ENCODE results near the gene TMEM263.

TMEM263 gene

DNA sequence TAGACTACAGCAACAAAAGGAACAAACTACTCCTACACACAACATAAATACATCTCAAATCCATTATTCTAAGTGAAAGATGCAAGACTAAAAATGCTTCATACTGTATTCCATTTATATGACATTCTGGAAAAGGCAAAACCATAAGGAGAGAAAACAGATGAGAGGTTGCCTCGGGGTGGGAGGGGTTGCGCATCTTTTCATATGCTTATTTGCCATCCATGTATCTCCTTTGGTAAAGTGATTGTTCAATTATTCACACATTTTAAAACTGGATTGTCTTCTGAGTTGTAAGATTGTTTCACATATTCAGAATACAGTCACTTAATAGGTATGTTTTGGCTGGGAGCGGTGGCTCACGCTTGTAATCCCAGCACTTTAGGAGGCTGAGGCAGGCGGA lies 5.1 kb upstream of the TMEM263 start:
- Histone ChIP-seq H3K27ac (ENCODE audit: low read length) (no peak overlapping the region), H3K4me1 (ENCODE audit: control insufficient read depth in 1 of 2, insufficient read depth in 2 of 2, low read length in 2 of 2) (peaks cover 0 to 6% of the 10 kb centered on the region in 2 donors), H3K27me3 (ENCODE audit: low read depth, low read length) (no peaks in the 10 kb centered on the region), H3K36me3 (ENCODE audit: control insufficient read depth in 1 of 2, insufficient read depth in 2 of 2, low read length in 2 of 2) (no peaks in the 10 kb centered on the region), H3K4me3 (ENCODE audit: low read depth in 1 of 2, low read length in 2 of 2) (no peak overlapping the region), H3K9me3 (ENCODE audit: control insufficient read depth in 1 of 2, low read length in 2 of 2) (no peaks in the 10 kb centered on the region)

DNA sequence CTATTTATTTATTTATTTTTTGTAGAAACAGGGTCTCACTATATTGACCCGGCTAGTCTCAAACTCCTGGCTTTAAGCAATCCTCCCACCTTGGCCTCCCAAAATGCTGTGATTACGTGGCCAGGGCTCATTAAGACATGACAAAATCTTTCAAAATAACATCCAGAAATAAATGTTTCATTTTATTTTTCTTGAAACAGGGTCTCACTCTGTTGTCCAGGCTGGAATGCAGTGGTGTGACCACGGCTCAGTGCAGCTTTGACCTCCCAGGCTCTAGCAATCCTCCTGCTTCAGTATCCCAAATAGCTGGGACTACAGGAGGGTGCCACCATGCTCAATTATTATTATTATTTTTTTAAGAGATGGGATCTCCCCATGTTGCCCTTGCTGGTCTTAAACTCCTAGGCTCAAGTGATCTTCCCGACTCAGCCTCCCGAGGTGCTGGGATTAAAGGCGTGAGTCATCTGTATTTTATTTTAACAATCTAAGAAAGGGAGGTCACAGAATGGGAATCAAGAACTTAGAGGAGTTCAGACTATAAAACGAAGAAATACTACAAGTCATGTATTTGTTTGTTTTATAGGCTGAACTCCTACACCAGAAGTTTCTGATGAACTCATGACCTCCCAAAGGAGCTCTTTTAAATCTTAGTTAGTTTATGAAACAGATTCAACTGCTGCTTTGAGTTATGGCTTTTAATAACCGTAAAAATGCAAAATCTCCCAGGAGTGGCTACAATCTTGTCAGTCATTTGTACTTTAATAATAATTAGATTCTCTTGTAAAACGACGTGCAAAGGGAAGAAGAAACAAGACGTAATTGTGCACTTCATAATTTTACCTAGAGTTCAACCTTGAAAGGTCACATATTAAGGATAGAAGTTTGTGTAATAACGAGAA lies 2.1 kb upstream of the TMEM263 start:
- Histone ChIP-seq H3K36me3 (ENCODE audit: control insufficient read depth in 1 of 2, insufficient read depth in 2 of 2, low read length in 2 of 2) (peaks cover 0 to 9% of the 10 kb centered on the region in 2 donors), H3K27ac (ENCODE audit: low read length) (no peak overlapping the region), H3K4me1 (ENCODE audit: control insufficient read depth in 1 of 2, insufficient read depth in 2 of 2, low read length in 2 of 2) (peaks cover 4 to 14% of the 10 kb centered on the region in 2 donors), H3K9me3 (ENCODE audit: control insufficient read depth in 1 of 2, low read length in 2 of 2) (no peaks in the 10 kb centered on the region), H3K27me3 (ENCODE audit: low read depth, low read length) (no peaks in the 10 kb centered on the region), H3K4me3 (ENCODE audit: low read depth in 1 of 2, low read length in 2 of 2) (no peak overlapping the region)

DNA sequence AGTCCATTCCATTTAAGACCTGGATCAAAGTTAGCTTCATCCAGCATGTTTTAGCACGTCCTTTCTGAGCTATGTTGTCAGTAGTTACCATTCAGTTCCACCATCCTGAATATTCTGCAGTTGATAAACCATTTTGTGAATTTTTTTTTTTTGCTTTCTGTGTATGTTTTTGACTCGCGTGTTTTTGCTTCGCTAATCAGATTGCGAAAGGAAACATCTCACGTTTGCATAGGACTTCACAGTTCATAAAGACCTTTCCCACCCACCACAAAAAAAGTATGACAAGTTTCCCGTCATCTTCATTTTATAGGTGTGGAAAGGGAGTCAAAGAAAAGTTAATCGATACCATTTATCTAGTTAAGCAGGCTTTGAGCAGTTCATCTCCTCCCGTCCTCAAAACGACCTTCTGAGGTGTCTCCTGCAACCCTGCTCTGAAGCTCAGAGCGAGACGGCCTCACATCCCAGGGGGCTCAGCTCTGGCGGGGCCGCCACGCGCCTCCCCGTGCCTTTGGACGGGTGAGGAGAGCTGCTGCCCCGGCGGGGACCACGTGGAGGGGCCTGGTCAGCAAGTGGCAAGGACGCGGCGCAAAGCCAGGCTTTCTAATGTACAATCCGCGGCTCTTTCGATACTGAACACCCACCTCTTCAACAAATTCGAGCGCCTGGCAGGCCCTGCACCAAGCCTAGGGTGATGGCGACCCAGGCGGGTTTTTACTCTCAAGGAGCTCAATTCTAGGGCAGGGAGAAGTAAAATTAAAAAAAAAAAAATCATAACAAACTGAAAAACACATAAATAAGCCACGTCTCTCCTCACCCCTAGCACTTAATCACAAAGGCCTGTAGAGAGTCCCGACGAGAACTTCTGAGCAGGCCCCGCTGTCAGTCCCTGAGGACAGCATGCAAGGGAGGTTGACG lies 988 bp upstream of the TMEM263 start:
- H3K27me3 ChIP-seq (ENCODE audit: low read depth, low read length) = no peaks in the 10 kb centered on the region
- H3K4me3 ChIP-seq (ENCODE audit: low read depth in 1 of 2, low read length in 2 of 2) = peak overlapping the region; percentile 67 to 88
- H3K27ac ChIP-seq (ENCODE audit: low read length) = peak overlapping the region; percentile 82
- H3K4me1 ChIP-seq (ENCODE audit: control insufficient read depth in 1 of 2, insufficient read depth in 2 of 2, low read length in 2 of 2) = peaks cover 13 to 15% of the 10 kb centered on the region in 2 donors
- H3K9me3 ChIP-seq (ENCODE audit: control insufficient read depth in 1 of 2, low read length in 2 of 2) = no peaks in the 10 kb centered on the region
- H3K36me3 ChIP-seq (ENCODE audit: control insufficient read depth in 1 of 2, insufficient read depth in 2 of 2, low read length in 2 of 2) = peaks cover 0 to 9% of the 10 kb centered on the region in 2 donors

DNA sequence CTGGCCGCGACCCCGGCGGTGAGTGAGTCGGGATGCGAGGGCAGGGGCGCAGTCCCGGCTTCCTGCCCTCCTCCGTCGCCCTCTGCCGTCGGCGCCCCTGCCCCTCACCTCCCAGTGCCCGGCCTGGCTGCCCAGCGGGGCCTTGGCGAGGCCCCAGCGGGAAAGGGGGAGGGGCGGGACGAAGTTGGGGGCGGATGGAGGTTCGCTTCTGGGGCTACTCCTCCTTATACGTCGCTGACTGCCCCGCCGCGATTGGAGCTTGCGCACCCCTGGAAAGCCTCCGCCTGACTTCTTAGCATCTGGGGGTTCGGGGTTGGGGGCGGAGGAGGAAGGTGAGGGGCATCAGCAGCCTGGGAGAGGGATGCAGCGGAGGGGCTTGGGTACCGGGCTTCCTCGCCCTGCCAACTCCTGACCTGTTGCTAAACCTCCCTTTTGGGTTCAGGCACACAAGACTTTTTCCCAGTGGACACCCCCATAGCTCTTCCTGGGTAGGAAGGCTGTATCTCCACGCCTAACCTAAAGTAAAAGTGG lies 406 bp downstream of the TMEM263 start:
- H3K4me3 ChIP-seq (ENCODE audit: low read depth in 1 of 2, low read length in 2 of 2) = peak overlapping the region; percentile 88 to 91
- H3K4me1 ChIP-seq (ENCODE audit: control insufficient read depth in 1 of 2, insufficient read depth in 2 of 2, low read length in 2 of 2) = peaks cover 13 to 15% of the 10 kb centered on the region in 2 donors
- peak overlapping the region; percentile 96 for H3K27ac ChIP-seq (ENCODE audit: low read length)
- peaks cover 0 to 13% of the 10 kb centered on the region in 2 donors for H3K36me3 ChIP-seq (ENCODE audit: control insufficient read depth in 1 of 2, insufficient read depth in 2 of 2, low read length in 2 of 2)
- H3K9me3 ChIP-seq (ENCODE audit: control insufficient read depth in 1 of 2, low read length in 2 of 2) = no peaks in the 10 kb centered on the region
- no peaks in the 10 kb centered on the region for H3K27me3 ChIP-seq (ENCODE audit: low read depth, low read length)

DNA sequence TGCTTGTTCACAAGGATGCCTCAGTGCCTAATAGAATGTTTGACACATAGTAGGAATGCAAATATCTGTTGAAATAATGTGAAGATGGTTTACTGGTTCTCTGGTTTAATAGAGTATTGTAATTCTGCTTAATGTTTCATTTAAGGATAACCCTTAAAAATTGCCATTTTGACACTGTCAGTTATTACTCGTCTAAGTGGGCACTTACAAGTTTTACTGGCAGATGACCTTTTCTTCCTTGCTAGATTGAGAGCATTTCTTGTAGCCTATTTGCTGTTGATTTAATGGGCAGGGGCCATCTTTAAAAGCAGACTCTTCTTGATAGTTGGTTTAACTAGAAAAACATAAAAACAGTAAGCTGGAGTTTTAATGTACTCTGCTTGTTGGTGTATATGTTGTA lies 1.9 kb downstream of the TMEM263 start:
- Histone ChIP-seq H3K9me3 (ENCODE audit: control insufficient read depth in 1 of 2, low read length in 2 of 2) (no peaks in the 10 kb centered on the region), H3K27ac (ENCODE audit: low read length) (peak overlapping the region; percentile 96), H3K36me3 (ENCODE audit: control insufficient read depth in 1 of 2, insufficient read depth in 2 of 2, low read length in 2 of 2) (peaks cover 0 to 13% of the 10 kb centered on the region in 2 donors), H3K4me3 (ENCODE audit: low read depth in 1 of 2, low read length in 2 of 2) (peak overlapping the region; percentile 88 to 91), H3K4me1 (ENCODE audit: control insufficient read depth in 1 of 2, insufficient read depth in 2 of 2, low read length in 2 of 2) (peaks cover 13 to 15% of the 10 kb centered on the region in 2 donors), H3K27me3 (ENCODE audit: low read depth, low read length) (no peaks in the 10 kb centered on the region)

DNA sequence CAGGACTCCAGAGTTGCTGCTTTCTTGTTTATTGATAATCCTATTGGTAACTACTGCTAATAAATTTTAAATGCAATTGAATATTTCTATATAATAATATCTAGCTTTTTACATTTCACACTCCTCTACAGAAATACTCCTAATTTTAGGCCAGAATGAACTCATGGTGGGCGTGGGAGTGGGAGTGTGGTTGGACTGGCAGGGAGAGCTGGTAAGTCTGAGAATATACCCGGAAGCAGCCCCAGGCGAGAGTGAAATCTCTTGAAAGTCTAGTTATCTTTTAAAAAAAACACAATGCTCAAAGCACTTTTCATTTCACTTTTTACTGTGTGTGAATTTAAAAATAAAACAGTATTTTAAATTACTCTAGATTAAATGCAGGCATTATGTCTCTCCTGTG lies 4.7 kb downstream of the TMEM263 start:
- H3K36me3 ChIP-seq (ENCODE audit: control insufficient read depth in 1 of 2, insufficient read depth in 2 of 2, low read length in 2 of 2) = peaks cover 8 to 13% of the 10 kb centered on the region in 2 donors
- H3K9me3 ChIP-seq (ENCODE audit: control insufficient read depth in 1 of 2, low read length in 2 of 2) = no peaks in the 10 kb centered on the region
- H3K4me1 ChIP-seq (ENCODE audit: control insufficient read depth in 1 of 2, insufficient read depth in 2 of 2, low read length in 2 of 2) = peaks cover 9 to 13% of the 10 kb centered on the region in 2 donors
- H3K27ac ChIP-seq (ENCODE audit: low read length) = no peak overlapping the region
- H3K27me3 ChIP-seq (ENCODE audit: low read depth, low read length) = no peaks in the 10 kb centered on the region
- no peak overlapping the region for H3K4me3 ChIP-seq (ENCODE audit: low read depth in 1 of 2, low read length in 2 of 2)

DNA sequence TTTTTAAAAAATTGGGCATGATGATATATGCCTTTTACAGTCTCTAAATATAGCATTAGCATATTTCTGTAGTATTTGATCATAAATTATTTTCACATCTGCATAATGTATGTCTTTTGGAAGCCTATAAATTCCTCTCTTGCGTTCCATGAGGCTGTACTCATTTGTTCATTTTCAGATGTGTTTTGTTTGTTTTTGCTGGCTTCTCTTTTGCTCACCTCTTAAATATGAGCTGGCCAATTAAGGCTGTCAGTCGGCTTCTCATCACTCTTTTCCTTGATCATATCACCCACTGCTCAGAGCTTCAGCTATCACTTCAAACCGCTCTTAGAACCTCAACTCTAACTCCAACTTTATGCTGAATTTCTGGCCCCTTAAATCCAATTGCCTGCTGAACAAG lies 6.6 kb downstream of the TMEM263 start:
- Histone ChIP-seq H3K4me1 (ENCODE audit: control insufficient read depth in 1 of 2, insufficient read depth in 2 of 2, low read length in 2 of 2) (peaks cover 9 to 13% of the 10 kb centered on the region in 2 donors), H3K4me3 (ENCODE audit: low read depth in 1 of 2, low read length in 2 of 2) (no peak overlapping the region), H3K36me3 (ENCODE audit: control insufficient read depth in 1 of 2, insufficient read depth in 2 of 2, low read length in 2 of 2) (peaks cover 6 to 8% of the 10 kb centered on the region in 2 donors), H3K9me3 (ENCODE audit: control insufficient read depth in 1 of 2, low read length in 2 of 2) (no peaks in the 10 kb centered on the region), H3K27me3 (ENCODE audit: low read depth, low read length) (no peaks in the 10 kb centered on the region), H3K27ac (ENCODE audit: low read length) (no peak overlapping the region)

DNA sequence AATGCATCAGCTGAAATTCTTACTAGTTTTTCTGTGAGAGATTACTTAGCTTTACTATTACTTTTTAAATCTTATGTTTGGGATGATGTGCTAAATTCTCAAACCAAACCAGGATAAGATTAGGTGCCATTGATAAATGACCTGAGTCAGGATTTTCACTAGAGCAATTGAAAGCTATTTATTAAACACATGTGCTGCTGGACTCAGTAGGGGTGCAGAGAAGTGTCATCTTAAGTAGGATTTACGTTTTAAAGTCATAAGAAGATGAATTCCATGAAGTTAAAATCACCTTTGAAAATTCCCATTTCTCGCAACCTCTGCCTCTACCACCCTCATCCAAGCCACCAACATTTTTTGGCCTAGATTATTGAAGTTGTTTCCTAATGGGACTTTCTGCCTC lies 8.8 kb downstream of the TMEM263 start:
- H3K36me3 ChIP-seq (ENCODE audit: control insufficient read depth in 1 of 2, insufficient read depth in 2 of 2, low read length in 2 of 2) = peaks cover 14 to 18% of the 10 kb centered on the region in 2 donors
- no peaks in the 10 kb centered on the region for H3K9me3 ChIP-seq (ENCODE audit: control insufficient read depth in 1 of 2, low read length in 2 of 2)
- no peak overlapping the region for H3K27ac ChIP-seq (ENCODE audit: low read length)
- no peaks in the 10 kb centered on the region for H3K4me1 ChIP-seq (ENCODE audit: control insufficient read depth in 1 of 2, insufficient read depth in 2 of 2, low read length in 2 of 2)
- no peak overlapping the region for H3K4me3 ChIP-seq (ENCODE audit: low read depth in 1 of 2, low read length in 2 of 2)
- no peaks in the 10 kb centered on the region for H3K27me3 ChIP-seq (ENCODE audit: low read depth, low read length)

DNA sequence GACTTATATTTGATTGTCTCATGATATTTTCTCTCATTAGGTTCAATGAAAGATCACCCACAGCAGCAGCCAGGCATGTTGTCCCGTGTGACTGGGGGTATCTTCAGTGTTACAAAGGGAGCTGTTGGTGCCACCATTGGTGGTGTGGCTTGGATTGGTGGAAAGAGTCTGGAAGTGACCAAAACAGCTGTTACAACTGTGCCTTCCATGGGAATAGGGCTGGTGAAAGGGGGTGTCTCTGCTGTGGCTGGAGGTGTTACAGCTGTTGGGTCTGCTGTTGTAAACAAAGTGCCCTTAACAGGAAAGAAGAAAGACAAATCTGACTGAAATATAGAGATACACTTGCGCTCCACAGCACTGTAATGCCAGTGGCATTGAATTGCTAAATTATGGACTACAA lies 15.4 kb downstream of the TMEM263 start:
- H3K36me3 ChIP-seq (ENCODE audit: control insufficient read depth in 1 of 2, insufficient read depth in 2 of 2, low read length in 2 of 2) = peaks cover 21 to 23% of the 10 kb centered on the region in 2 donors

DNA sequence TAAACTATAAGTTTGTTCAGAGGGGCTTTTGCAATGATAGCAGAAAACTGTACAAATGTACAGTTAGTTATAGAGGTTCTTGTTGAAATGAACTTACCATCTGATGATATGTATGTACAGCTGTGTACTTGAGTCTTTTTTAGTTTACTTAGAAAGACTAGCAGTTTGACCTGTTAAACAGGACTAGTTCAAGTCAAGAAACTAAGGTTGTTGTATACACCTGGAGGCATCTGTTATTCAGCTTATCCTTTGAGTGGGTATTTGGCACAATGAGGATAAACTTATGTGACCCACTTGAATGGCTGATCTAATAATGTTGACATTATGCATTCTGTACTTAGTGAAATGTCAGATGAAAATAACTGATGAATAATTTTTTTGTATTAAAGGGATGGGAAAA lies 17.8 kb downstream of the TMEM263 start:
- no peak overlapping the region for H3K4me3 ChIP-seq (ENCODE audit: low read depth in 1 of 2, low read length in 2 of 2)
- no peaks in the 10 kb centered on the region for H3K9me3 ChIP-seq (ENCODE audit: control insufficient read depth in 1 of 2, low read length in 2 of 2)
- H3K27me3 ChIP-seq (ENCODE audit: low read depth, low read length) = no peaks in the 10 kb centered on the region
- peaks cover 28 to 49% of the 10 kb centered on the region in 2 donors for H3K4me1 ChIP-seq (ENCODE audit: control insufficient read depth in 1 of 2, insufficient read depth in 2 of 2, low read length in 2 of 2)
- peaks cover 9 to 16% of the 10 kb centered on the region in 2 donors for H3K36me3 ChIP-seq (ENCODE audit: control insufficient read depth in 1 of 2, insufficient read depth in 2 of 2, low read length in 2 of 2)
- H3K27ac ChIP-seq (ENCODE audit: low read length) = no peak overlapping the region

More for the DNA sequence above, 15.4 kb downstream of the TMEM263 start:
- no peak overlapping the region for H3K27ac ChIP-seq (ENCODE audit: low read length)
- H3K4me3 ChIP-seq (ENCODE audit: low read depth in 1 of 2, low read length in 2 of 2) = no peak overlapping the region
- H3K4me1 ChIP-seq (ENCODE audit: control insufficient read depth in 1 of 2, insufficient read depth in 2 of 2, low read length in 2 of 2) = peaks cover 11 to 24% of the 10 kb centered on the region in 2 donors
- H3K9me3 ChIP-seq (ENCODE audit: control insufficient read depth in 1 of 2, low read length in 2 of 2) = no peaks in the 10 kb centered on the region
- H3K27me3 ChIP-seq (ENCODE audit: low read depth, low read length) = no peaks in the 10 kb centered on the region

DNA sequence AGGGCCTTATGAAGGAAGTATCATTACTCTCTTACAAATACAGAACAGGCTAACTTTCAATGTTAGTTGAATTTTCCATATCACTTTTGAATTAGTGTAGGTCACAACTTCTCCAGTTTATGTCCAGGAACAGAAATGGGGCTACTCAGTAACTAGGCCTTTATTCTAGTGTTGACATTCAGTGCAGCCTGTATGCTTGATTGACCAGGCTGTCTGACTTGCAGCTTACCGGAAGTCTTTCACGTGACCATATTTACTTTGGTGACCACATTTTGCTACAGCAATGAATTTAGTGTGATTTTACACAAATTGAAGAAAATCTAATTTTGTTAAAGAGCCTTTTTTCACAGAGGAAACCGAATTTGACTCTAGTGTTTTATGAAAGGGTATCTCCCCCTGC lies 18.8 kb downstream of the TMEM263 start:
- no peak overlapping the region for H3K27ac ChIP-seq (ENCODE audit: low read length)
- no peaks in the 10 kb centered on the region for H3K27me3 ChIP-seq (ENCODE audit: low read depth, low read length)
- peaks cover 9 to 16% of the 10 kb centered on the region in 2 donors for H3K36me3 ChIP-seq (ENCODE audit: control insufficient read depth in 1 of 2, insufficient read depth in 2 of 2, low read length in 2 of 2)
- H3K4me3 ChIP-seq (ENCODE audit: low read depth in 1 of 2, low read length in 2 of 2) = no peak overlapping the region
- H3K9me3 ChIP-seq (ENCODE audit: control insufficient read depth in 1 of 2, low read length in 2 of 2) = no peaks in the 10 kb centered on the region
- peaks cover 29 to 52% of the 10 kb centered on the region in 2 donors for H3K4me1 ChIP-seq (ENCODE audit: control insufficient read depth in 1 of 2, insufficient read depth in 2 of 2, low read length in 2 of 2)

Data from muscle layer of duodenum (tissue), 2 donors.